Stimulated activated CD4-positive, alpha-beta T cell treated with anti-CD3 and anti-CD28 coated beads, Interleukin-4, amount 100 ng/mL, for 4 hours (primary cell): ENCODE measurements around the gene BNIP3.
"Not testable (repeated sequence)": the region's sequence is repeated elsewhere in the genome, so short reads cannot be mapped to it uniquely, and the experiment has no call there.

Source experiments
- DNase-seq, 2 experiments: peaks; one replicate each; pipeline ENCODE4 v3.0.0-alpha.2; 2020

BNIP3 gene

GRCh38 chr10:131977323-131978096 lies 4.2 kb downstream of the BNIP3 start:
- DNase-seq = no peak

DNA sequence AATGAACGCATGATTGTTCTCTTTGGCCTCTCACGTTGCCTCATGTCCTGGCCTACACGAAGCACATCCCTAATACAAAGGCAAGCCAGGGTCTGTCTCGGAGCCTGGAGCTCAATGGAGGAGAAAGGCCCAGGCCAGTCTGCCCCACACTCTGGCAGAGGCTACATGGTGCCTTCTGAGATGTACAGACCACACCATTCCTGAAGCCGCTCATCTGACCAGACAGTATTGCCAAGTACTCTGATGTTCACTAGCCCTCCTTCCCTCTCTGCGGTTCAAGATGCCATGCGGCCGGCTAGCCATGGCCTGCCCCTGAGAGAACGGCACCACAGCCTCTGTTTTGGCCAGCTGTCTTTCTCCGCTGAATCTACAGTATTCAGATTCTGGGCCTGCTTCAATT lies 5.9 kb downstream of the BNIP3 start:
- no peak for DNase-seq

DNA sequence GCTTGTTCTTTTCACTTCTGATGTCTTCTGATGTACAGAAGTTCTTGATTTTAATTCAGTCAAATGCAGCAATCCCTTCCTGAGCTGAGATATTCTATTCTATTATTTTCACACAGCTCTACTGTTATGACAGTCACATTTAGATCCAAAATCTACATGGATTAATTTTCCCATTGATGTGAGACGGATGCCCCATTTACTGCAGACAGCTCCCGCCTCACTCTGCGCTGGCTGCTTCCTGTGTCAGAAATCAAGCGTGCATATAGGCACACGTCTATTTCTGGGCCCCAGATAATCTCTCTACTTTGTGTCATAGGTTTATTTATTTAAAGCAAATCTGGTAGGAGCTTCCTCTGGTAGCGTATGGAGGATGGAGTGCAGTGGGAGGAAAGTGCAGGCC lies 6.7 kb downstream of the BNIP3 start:
- no peak for DNase-seq

DNA sequence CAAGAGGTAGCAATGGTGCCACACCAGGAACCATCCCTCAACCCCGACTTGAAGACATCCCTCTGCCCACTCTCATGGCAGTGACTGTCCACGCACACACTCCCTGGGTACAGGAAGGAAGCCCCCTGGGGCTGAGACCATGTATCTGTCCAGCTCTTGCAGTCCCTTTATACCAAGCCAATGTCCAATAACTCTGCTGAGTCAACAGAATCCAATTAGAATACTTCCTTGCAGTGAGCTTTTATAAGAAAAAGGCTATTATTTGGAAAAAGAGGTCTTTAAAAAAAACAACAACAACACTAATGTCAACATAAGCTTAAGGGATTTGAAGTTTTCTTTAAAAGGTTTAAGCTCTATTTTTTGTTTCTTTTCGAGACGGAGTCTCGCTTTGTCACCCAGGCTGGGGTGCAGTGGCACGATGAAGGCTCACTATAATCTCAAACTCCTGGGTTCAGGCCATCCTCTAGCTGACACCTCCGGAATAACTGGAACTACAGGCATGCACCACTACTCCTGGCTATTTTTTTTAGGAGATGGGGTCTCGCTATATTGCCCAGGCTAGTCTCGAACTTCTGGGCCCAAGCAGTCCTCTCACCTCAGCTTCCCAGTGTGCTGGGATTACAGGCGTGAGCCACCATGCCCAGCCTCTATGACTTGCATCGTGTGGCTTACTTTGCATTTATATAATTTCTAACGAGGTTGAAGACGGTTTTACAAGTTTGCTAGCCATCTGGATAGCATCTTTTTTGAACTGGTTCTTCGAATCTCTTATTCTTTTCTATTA lies 7.5 kb downstream of the BNIP3 start:
- no peak for DNase-seq

- DNase-seq = no peak
These were observed 8.4 kb downstream of the BNIP3 start for GRCh38 chr10:131973160-131973951.

GRCh38 chr10:131972474-131973071 lies 9.2 kb downstream of the BNIP3 start:
- DNase-seq = peak; percentile 15 to 41

DNA sequence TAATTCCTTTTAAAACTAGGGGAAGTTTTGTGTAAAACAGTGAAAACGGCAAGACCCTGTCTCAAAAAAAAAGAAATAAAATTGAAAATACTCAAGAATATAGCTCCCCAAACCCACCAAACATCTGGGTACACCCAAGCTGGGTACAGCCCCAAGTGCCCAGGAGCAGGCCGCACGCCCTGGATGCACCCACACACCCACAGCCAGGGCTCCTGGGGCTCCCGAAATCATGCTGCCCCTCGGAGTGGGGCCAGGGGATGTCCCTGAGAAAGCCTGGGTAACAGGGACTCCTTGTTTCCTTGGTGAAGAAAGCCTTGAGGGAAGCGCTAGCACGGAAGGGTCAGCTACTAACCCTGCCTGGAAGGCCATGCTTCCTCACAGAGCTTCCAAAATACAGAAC lies 10.1 kb downstream of the BNIP3 start:
- DNase-seq = no peak

DNA sequence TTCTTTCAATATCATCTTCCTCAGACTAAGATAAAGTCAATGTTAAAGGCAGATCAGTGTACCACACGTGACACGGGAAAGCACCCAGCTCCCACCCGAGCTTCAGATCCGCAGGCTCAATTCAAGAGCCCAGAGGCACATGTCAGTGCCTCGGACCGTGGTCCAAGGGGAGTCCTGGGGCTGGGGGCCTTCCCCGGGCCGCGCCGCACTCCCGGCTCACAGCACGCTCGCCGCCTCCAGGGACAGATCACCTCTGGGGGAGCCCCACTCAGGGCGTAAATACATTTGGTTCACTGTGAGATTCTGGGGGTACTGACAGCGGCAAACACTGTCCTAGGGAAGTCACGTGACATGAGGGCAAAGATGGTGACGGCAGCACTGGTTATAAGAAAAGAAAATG lies 10.8 kb downstream of the BNIP3 start:
- no peak for DNase-seq

- DNase-seq = no peak
These were observed 12.8 kb downstream of the BNIP3 start for GRCh38 chr10:131968949-131969348.

DNA sequence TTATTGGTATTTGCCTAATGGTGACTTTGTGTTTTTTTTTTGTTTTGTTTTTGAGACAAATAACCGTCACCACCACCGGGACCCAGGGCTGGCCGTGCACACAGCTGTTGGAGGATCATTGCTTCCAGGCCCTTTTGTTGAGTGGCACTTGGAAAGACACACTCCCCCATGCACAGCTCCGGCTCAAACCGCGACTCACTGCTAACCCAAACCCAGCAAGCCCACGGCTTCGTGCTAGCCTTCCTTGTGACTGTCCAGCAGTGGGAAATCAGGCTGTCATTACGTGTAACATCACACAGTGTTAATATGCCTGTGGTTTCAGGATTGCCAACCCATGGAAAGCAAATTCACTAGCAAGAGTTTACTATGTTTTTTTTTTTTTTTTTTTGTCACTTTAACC lies 17.4 kb downstream of the BNIP3 start:
- no peak for DNase-seq

GRCh38 chr10:131963811-131964210 lies 17.9 kb downstream of the BNIP3 start:
- DNase-seq = no peak

DNA sequence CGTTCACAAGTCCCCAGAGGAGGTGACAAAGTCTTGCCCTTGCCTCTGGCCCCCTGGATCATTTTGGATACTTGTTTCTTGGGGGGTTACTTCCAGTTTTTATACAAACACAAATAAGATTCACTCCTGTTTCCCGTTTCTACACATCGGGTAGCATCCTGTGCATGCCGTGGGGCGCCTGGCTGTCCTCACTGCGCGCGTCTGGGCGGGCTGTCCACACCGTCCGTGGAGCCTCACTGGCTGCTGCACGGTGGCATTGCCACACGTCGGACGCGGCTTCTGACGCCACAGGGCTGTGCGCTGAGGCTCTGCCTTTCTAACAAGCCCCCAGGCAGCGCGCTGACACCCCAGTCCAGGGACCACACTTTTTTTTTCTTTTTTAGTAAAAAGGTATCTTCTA lies 18.4 kb downstream of the BNIP3 start:
- DNase-seq = no peak

DNA sequence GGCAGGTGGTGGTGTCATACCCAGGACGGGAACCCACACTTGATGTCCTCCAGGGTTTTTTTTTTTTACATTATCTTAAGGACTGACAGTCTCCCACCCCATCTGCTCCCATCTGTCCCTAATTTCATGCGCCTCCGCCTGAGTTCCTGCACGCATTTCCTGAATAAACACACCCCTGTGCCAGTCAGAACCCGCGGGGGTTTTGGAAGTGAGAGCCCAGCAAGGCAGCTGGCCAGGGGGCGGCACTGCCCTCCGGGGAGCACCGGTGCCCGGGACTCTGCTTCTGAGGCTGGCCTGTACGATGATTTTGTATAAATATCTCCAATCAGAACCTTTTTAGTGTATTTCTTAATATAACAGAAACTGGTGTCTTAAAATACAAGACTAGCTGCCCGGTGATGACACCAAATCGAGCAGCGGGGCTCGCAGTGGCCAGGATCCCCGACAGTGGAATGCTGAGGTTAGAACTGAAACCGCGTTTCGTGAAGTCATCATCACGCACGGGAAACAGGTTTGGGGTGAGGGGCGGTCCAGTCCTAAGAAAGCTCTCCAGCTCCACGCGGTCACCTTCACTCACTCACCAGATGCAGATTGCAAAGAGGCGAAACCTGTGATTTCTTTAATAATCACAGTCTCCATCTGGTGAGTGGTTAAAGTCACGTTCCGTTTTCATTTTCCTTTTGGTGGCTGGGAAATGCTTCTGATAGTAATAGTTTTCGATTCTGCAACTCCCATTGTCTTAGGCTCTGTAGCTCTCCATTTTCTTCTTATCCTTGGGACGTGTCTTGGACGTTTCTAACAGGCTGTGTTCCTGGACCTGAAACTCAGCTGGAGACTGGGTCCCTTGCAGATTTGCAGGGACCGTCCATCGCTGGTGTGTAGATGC lies 19.7 kb downstream of the BNIP3 start:
- DNase-seq = no peak

GRCh38 chr10:131961047-131961776 lies 20.5 kb downstream of the BNIP3 start:
- no peak for DNase-seq

DNA sequence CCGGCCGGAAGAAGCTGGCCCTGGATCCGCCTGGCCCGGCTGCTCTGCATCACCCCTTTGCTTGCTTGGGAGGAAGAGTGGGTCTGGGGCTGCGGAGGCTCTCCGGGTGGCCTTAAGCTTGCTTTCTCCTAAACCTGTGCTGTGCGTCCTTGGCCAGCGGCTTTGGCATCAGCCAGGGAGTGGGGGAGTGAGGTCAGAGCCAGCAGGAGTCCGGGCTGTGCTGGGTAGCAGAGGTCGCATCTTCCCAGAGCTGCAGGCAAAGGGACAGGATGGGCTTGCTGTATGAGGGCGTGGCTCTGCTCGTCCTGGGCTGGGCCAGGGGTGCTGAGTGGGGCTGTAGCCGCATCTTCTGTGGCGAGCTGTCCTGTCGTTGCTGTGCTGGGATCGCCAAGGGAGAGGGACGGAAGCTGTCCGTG lies 21.1 kb downstream of the BNIP3 start:
- DNase-seq = no peak

DNA sequence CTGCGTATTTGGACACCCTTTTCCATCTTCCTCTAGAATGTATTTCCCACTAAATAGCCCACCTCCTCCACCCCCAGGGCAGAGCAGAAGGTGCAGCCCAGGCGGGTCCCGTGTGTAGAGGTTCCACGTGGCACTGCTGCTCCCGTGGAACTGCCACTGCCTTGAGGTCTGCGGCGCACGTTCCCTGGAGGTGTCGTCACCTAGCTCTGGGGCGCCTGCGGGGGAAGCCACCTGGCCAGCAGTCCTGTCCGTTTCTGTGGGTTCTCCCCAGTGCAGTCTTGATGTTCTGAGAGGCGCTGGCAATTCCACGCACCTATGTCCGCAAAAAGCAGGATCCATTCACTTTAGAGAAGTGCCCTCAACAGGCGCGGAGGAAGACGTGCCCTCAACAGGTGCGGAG lies 21.9 kb downstream of the BNIP3 start:
- DNase-seq = no peak

DNA sequence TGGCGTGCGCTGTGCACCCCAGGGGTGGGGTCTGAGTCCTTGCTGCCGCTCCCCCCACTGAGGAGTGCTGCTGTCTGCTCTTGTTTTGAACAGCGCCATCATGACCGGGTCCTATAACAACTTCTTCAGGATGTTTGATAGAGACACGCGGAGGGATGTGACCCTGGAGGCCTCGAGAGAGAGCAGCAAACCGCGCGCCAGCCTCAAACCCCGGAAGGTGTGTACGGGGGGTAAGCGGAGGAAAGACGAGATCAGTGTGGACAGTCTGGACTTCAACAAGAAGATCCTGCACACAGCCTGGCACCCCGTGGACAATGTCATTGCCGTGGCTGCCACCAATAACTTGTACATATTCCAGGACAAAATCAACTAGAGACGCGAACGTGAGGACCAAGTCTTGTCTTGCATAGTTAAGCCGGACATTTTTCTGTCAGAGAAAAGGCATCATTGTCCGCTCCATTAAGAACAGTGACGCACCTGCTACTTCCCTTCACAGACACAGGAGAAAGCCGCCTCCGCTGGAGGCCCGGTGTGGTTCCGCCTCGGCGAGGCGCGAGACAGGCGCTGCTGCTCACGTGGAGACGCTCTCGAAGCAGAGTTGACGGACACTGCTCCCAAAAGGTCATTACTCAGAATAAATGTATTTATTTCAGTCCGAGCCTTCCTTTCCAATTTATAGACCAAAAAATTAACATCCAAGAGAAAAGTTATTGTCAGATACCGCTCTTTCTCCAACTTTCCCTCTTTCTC lies 26.0 kb downstream of the BNIP3 start:
- no peak for DNase-seq

- no peak for DNase-seq
These were observed 27.3 kb downstream of the BNIP3 start for GRCh38 chr10:131954356-131954965.

- not testable (repeated sequence) for DNase-seq
These were observed 31.8 kb downstream of the BNIP3 start for GRCh38 chr10:131949908-131950307.
